OCI-LY1 (cell line): Measurements from ENCODE around the gene AP3D1.

Source experiments
- CTCF ChIP-seq: fragments of 200-600 bp; sonication (generic), shearing (Covaris generic); IDR thresholded peaks from 2 replicates; pipeline ENCODE4 v1.5.1; 2017; ENCODE audit warnings: mild to moderate bottlenecking, antibody characterized with exemption, low read length, moderate library complexity, mixed read lengths
- EZH2 ChIP-seq: fragments of 200-600 bp; sonication (generic), shearing (Covaris generic); IDR thresholded peaks from 2 replicates; pipeline ENCODE4 v1.8.0; 2017; ENCODE audit warnings: borderline replicate concordance, mixed run types, mild to moderate bottlenecking, antibody characterized with exemption, low read length, moderate library complexity, mixed read lengths

DNA sequence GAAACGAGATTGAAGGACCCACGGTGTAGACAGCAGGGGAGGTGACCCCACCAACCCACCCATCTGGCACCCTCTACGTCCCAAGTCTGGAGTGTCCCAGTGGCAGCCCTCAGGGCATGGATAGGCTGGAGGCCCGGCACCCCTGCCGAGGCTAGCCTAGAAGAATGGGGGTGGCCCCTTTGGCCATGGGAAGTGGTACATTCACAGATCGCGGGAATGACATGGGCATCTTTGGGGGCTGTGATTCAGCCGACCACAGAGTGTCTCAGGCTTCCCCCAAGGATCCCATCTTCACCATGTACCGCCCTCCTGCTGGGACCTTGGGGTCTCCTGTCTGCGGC lies 89.0 kb downstream of the AP3D1 start:
- TF ChIP-seq CTCF, result no peak
- TF ChIP-seq EZH2, result no peak
